Stimulated activated memory B cell treated with anti-CD40 and anti-IgM and Interleukin-4, amounts not matched to agents 10 μg/mL and 1 μg/mL and 100 μg/mL, for 72 hours (primary cell): ENCODE data around the gene KLK6.
A peak's percentile ranks its signal among the peaks of the same experiment; 100 is the strongest.

Experiments
- ATAC-seq: fragments of 150-1000 bp; cut with Tn5 transposase; 2 replicates; pipeline ENCODE4 v1.10.0; 2021
- H3K27ac Mint-ChIP-seq: one replicate; pipeline ENCODE4 v1.8.0; 2022; ENCODE audit warnings: mild to moderate bottlenecking, mixed read lengths
- H3K27me3 Mint-ChIP-seq: one replicate; pipeline ENCODE4 v1.8.0; 2022; ENCODE audit warnings: mixed read lengths
- H3K36me3 Mint-ChIP-seq: one replicate; pipeline ENCODE4 v1.8.0; 2022; ENCODE audit warnings: mixed read lengths
- H3K4me1 Mint-ChIP-seq: one replicate; pipeline ENCODE4 v1.8.0; 2022; ENCODE audit warnings: mixed read lengths
- H3K4me3 Mint-ChIP-seq: one replicate; pipeline ENCODE4 v1.8.0; 2022; ENCODE audit warnings: mild to moderate bottlenecking, moderate library complexity, mixed read lengths
- H3K9me3 Mint-ChIP-seq: one replicate; pipeline ENCODE4 v1.8.0; 2022; ENCODE audit warnings: mixed read lengths

The KLK6 gene

DNA sequence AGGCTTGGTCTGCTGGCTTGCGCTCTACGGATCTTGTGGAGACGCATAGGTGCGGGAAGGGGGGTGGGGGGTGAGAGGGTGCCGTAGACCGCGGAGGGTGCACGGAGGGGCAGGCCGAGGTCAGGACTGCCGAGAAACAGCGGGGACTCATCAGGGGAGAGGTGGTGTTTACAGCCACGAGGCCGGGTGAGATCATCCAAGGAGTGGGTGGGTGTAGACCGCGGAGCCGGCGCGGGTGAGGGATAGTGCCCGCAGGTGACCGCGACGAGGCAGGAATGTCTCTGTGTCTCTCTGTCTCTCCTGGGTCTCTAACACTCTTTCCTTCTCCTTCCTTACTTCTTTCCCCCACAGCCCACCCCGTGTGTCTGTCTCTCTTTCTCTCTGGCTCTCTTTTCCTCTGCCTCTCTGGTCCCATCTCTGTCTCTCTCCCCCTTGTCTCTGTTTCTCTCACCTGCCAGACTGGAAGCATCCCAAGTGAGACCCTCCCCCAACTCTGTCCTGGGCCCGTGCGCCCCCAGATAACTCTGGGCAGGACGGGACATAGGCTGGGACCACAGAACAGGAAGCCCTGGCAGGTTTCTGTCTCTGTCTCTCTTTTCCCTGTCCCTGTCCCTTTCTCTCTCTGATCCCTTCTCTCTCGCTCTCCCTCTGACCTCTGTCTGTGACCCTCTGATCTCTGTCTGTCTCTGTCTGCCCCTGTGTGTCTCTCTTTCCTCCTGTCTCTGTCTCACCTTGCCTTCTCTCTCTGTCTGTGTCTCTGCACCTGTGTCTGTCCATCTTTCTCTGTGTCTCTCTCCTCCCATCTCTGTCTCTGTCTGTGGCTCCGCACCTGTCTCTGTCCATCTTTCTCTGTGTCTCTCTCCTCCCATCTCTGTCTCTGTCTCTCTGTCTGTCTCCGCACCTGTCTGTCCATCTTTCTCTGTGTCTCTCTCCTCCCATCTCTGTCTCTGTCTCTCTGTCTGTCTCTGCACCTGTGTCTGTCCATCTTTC lies 56.4 kb downstream of the KLK6 start:
- peak; percentile 67 for ATAC-seq
- Mint-ChIP-seq H3K4me1 (peaks cover 17% of the 10 kb centered on the region), H3K4me3 (no peak overlapping the region), H3K27me3 (peaks cover 8% of the 10 kb centered on the region), H3K36me3 (no peaks in the 10 kb centered on the region), H3K27ac (no peak overlapping the region), H3K9me3 (no peaks in the 10 kb centered on the region)

- ATAC-seq = no peak
- no peaks in the 10 kb centered on the region for H3K36me3 Mint-ChIP-seq
- H3K4me1 Mint-ChIP-seq = peaks cover 17% of the 10 kb centered on the region
- H3K27ac Mint-ChIP-seq = no peak overlapping the region
- H3K27me3 Mint-ChIP-seq = peaks cover 6% of the 10 kb centered on the region
- H3K9me3 Mint-ChIP-seq = no peaks in the 10 kb centered on the region
- H3K4me3 Mint-ChIP-seq = no peak overlapping the region
These were observed 57.2 kb downstream of the KLK6 start for GRCh38 chr19:50912102-50912599.

DNA sequence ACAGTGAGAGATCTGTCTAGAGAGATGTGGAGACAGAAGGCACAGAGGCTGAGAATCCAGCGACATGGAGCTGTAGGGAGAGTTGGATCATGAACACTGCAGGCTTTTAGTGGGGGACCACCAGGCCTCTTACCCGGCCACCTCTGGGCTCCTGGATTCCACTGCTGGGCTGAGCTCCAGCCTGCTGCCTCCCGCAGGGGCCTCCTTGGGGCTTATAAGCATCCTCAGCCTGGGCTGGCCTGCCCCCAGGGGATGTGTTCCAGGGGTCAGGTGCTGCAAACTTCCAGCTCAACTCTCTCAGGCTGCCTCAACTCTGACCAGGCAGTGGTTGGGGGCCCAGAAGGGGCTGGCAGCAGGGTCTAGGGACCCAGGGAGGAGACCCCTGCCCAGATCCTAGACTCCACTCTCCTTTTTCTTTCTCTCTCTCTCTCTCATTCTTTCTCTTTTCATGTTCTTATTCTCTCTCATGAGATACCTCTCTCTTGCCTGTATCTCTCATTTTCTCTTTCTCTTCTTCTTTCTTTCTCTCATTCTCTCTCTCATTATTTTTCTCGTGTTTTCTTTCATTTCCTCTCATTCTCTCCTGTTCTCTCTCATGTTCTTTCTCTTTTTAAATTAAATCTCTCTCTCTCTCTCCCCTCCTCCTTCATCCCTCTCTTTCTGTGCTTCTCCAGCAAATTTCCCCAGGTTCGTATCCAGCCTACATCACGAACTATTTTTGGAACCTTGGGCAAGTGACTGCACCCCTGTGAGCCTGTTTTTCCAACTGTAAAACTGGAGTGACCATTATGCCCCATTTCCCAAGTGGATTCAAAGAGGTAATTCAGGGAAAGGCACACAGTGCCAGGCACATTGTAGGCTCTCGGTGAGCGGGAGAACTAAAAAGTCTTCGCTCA lies 57.9 kb downstream of the KLK6 start, which contains the start of gene KLK4:
Gene KLK4 (minus strand): TSS at position 190 of the 896 bp plus-strand sequence. CDS start 657 bp downstream, outside the sequence.
- Mint-ChIP-seq H3K27me3 (no peaks in the 10 kb centered on the region), H3K36me3 (no peaks in the 10 kb centered on the region), H3K27ac (no peak within 1 kb of the TSS), H3K4me1 (peaks cover 17% of the 10 kb centered on the region), H3K9me3 (no peaks in the 10 kb centered on the region), H3K4me3 (no peak within 1 kb of the TSS)
- ATAC-seq = no peak

DNA sequence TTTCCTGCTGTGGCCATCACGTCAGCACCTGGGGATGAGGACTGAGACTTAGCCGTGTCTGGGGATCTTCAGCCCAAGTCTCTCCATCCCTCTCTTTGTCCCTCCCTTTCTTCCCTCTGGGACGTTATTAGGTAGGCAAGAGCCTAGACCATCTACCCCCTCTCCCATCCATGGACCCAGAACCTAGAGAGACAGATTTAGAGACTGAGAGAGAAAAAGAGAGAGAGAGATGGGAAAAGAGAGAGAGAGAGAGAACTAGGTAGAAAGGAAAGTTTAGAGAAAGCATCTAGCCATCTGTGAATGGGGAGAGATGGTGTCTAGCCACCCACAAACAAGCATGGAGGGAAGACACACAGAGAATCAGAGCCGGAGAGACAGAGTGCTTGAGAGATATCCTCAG lies 58.7 kb downstream of the KLK6 start:
- Mint-ChIP-seq H3K9me3 (no peaks in the 10 kb centered on the region), H3K27me3 (no peaks in the 10 kb centered on the region), H3K4me3 (no peak overlapping the region), H3K4me1 (peaks cover 17% of the 10 kb centered on the region), H3K36me3 (no peaks in the 10 kb centered on the region), H3K27ac (no peak overlapping the region)
- no peak for ATAC-seq

GRCh38 chr19:50909240-50910070 lies 59.9 kb downstream of the KLK6 start:
- no peaks in the 10 kb centered on the region for H3K27me3 Mint-ChIP-seq
- peak; percentile 78 for ATAC-seq
- H3K27ac Mint-ChIP-seq = peak overlapping the region; percentile 40
- no peaks in the 10 kb centered on the region for H3K9me3 Mint-ChIP-seq
- H3K36me3 Mint-ChIP-seq = no peaks in the 10 kb centered on the region
- peak overlapping the region; percentile 69 for H3K4me3 Mint-ChIP-seq
- peaks cover 17% of the 10 kb centered on the region for H3K4me1 Mint-ChIP-seq
